Endothelial cell of umbilical vein (primary cell): ENCODE data around the gene COQ2. TPM values are rescaled to one million over a fixed set of nuclear protein-coding genes. Genes with fewer than 3 reads are reported as not detected.
A peak's percentile ranks its signal among the peaks of the same experiment; 100 is the strongest.

ENCODE experiments used
- Bru-seq: library from RNA; stranded (reverse); fragments of 400-500 nt; gene quantifications from one replicate; lab custom pipeline; 2021; lab: Mats Ljungman, UMichigan
- BruChase-seq, 2 experiments: library from RNA; stranded (reverse); fragments of 400-500 nt; gene quantifications; one replicate each; lab custom pipeline; 2021; lab: Mats Ljungman, UMichigan
- BruUV-seq: library from RNA; stranded (reverse); fragments of 400-500 nt; replicated peaks from 2 replicates; lab custom pipeline; 2021; lab: Mats Ljungman, UMichigan
- CTCF ChIA-PET: fragments of 300-600, 350-600 bp; sonication (Branson Sonifier 250); formaldehyde crosslinking; loops from one replicate; lab custom pipeline; 2021; ENCODE audit warnings: antibody characterized with exemption, inconsistent platforms; lab: Charles Lee
- POLR2A ChIA-PET: fragments of 300-600, 350-600 bp; sonication (Branson Sonifier 250); formaldehyde crosslinking; loops from one replicate; lab custom pipeline; 2021; ENCODE audit warnings: antibody characterized with exemption, inconsistent platforms; lab: Charles Lee
- DNase-seq: peaks from one replicate; pipeline ENCODE4 v3.0.0-alpha.2; 2011; ENCODE audit warnings: low read depth, low spot score
- FAIRE-seq: peaks from 2 replicates; lab custom pipeline; 2011; peaks lifted over from hg19 to GRCh38; lab: Jason Lieb, UNC
- H2AFZ ChIP-seq: 2 replicates; pipeline ENCODE4 v1.6.0; 2012; ENCODE audit warnings: low read depth, low read length, control low read depth, inconsistent platforms
- H3K27ac ChIP-seq: 2 replicates; pipeline ENCODE4 v1.5.1; 2011; ENCODE audit warnings: low read depth, mild to moderate bottlenecking, control low read depth, low read length, moderate library complexity; ENCODE audit not compliant: insufficient read depth
- H3K27me3 ChIP-seq, 2 experiments: 2 replicates each; pipeline versions ENCODE4 v1.6.0 to v1.6.1; 2011; ENCODE audit warnings: low read length in 2 of 2, mixed read lengths in 1 of 2; ENCODE audit not compliant: control insufficient read depth in 2 of 2, insufficient read depth in 2 of 2
- H3K36me3 ChIP-seq, 2 experiments: 2 replicates in 1 of 2; 3 replicates in 1 of 2; pipeline ENCODE4 v1.5.1; 2011; ENCODE audit warnings: low read length in 2 of 2, mild to moderate bottlenecking in 1 of 2, moderate library complexity in 1 of 2; ENCODE audit not compliant: control insufficient read depth in 2 of 2, insufficient read depth in 2 of 2; ENCODE audit errors: extremely low read depth in 1 of 2
- H3K4me1 ChIP-seq: 3 replicates; pipeline ENCODE4 v1.5.1; 2011; ENCODE audit warnings: mild to moderate bottlenecking, low read length; ENCODE audit not compliant: control insufficient read depth, insufficient read depth; ENCODE audit errors: extremely low read depth
- H3K4me2 ChIP-seq: 2 replicates; pipeline ENCODE4 v1.6.1; 2011; ENCODE audit warnings: low read length, control low read depth, mixed read lengths; ENCODE audit not compliant: insufficient read depth
- H3K4me3 ChIP-seq, 3 experiments: fragments of 200-600 bp in 1 of 3; sonication (generic), shearing (Covaris generic) in 1 of 3; replicated peaks in 1 of 3; 2 replicates each; pipeline ENCODE4 v1.5.1; 2011 to 2016; ENCODE audit warnings: control low read depth in 3 of 3, low read length in 3 of 3, mild to moderate bottlenecking in 2 of 3, inconsistent platforms in 1 of 3, low read depth in 1 of 3, moderate library complexity in 1 of 3; ENCODE audit not compliant: insufficient read depth in 1 of 3
- H3K79me2 ChIP-seq: 2 replicates; pipeline ENCODE4 v1.6.0; 2012; ENCODE audit warnings: low read length, inconsistent platforms; ENCODE audit not compliant: control insufficient read depth, insufficient read depth
- H3K9ac ChIP-seq: replicated peaks from 2 replicates; pipeline ENCODE3; 2011; ENCODE audit warnings: low read length, control low read depth; ENCODE audit not compliant: insufficient read depth; ENCODE audit errors: extremely low read depth
- H3K9me1 ChIP-seq: replicated peaks from 3 replicates; pipeline ENCODE4 v1.6.0; 2011; ENCODE audit warnings: mild to moderate bottlenecking, low read length; ENCODE audit not compliant: control insufficient read depth, insufficient read depth; ENCODE audit errors: extremely low read depth
- H3K9me3 ChIP-seq: replicated peaks from 2 replicates; pipeline ENCODE4 v1.5.1; 2012; ENCODE audit warnings: low read length, inconsistent platforms; ENCODE audit not compliant: control insufficient read depth, insufficient read depth
- H4K20me1 ChIP-seq: replicated peaks from 2 replicates; pipeline ENCODE3; 2011; ENCODE audit warnings: mild to moderate bottlenecking, low read length; ENCODE audit not compliant: control insufficient read depth, insufficient read depth; ENCODE audit errors: extremely low read depth
- EZH2 ChIP-seq: IDR thresholded peaks from 2 replicates; pipeline ENCODE4 v1.6.1; 2012; ENCODE audit warnings: borderline replicate concordance, low read depth, mild to moderate bottlenecking, moderate library complexity, low read length, inconsistent platforms; ENCODE audit not compliant: severe bottlenecking
- FOS ChIP-seq: IDR thresholded peaks from 2 replicates; pipeline ENCODE4 v1.6.1; 2011; ENCODE audit warnings: mild to moderate bottlenecking, low read length, moderate library complexity, borderline replicate concordance; ENCODE audit not compliant: insufficient read depth
- GATA2 ChIP-seq: IDR thresholded peaks from 2 replicates; pipeline ENCODE4 v1.7.0; 2011; ENCODE audit warnings: low read depth, mild to moderate bottlenecking, moderate library complexity, mixed read lengths, low read length; ENCODE audit not compliant: insufficient read length, insufficient read depth
- JUN ChIP-seq: IDR thresholded peaks from 2 replicates; pipeline ENCODE4 v1.6.1; 2011; ENCODE audit warnings: borderline replicate concordance, low read depth; ENCODE audit not compliant: insufficient read length, insufficient read depth
- MYC ChIP-seq: IDR thresholded peaks from one replicate; pipeline ENCODE4 v1.6.1; 2011; ENCODE audit warnings: mild to moderate bottlenecking, low read depth, low read length
- POLR2A ChIP-seq: IDR thresholded peaks from 2 replicates; pipeline ENCODE4 v1.6.1; 2012; ENCODE audit warnings: low read depth, mild to moderate bottlenecking, control low read depth, low read length
- POLR2AphosphoS5 ChIP-seq: IDR thresholded peaks from 2 replicates; pipeline ENCODE4 v1.6.1; 2012; ENCODE audit warnings: low read depth, mild to moderate bottlenecking, control low read depth, low read length, moderate library complexity; ENCODE audit not compliant: insufficient read depth
- dilution Hi-C: fragments of 300-500 bp; cut with MboI; formaldehyde crosslinking; loops from one replicate; pipeline ENCODE4 v1.15.0; 2019; ENCODE audit warnings: low sequenced_read_pairs; ENCODE audit not compliant: extremely low pct_ligation_motif_present
- intact Hi-C: fragments of 100-400 bp; cut with micrococcal nuclease; formaldehyde crosslinking; loops from one replicate; pipeline ENCODE4 v1.10.0; 2022
- long read RNA-seq: library from polyadenylated mRNA; stranded (forward); transcript quantifications from one replicate; pipeline ENCODE4 v2.0.0, GENCODE V29; 2021
- polyA minus RNA-seq, 3 experiments: library from RNA; depleted of rRNA, polyadenylated mRNA; stranded (reverse); fragments of >200 nt; gene quantifications; 1 replicate in 1 of 3; 2 replicates in 2 of 3; pipeline ENCODE4 v1.2.3, GENCODE V29; 2011
- polyA plus RNA-seq, 4 experiments: library from polyadenylated mRNA; depleted of rRNA in 3 of 4; stranded (reverse) in 3 of 4; unstranded in 1 of 4; fragments of >200 nt; gene quantifications; 2 replicates each; pipeline versions ENCODE4 v1.2.1 to v1.2.3, GENCODE V29; 2011 to 2012; ENCODE audit warnings: missing spikeins in 1 of 4
- total RNA-seq: library from RNA; stranded (reverse); gene quantifications from 2 replicates; pipeline ENCODE4 v1.2.3, GENCODE V29; 2021
- TF ChIP-seq, protein P1 (sequence below): IDR thresholded peaks from 2 replicates; pipeline ENCODE4 v1.6.1; 2011; ENCODE audit not compliant: insufficient read depth, insufficient read length
- TF ChIP-seq, protein P2 (sequence below), 2 donors: IDR thresholded peaks; 1 replicate in 1 of 2; 2 replicates in 1 of 2; pipeline ENCODE4 v1.5.1; 2011; ENCODE audit warnings: low read length in 2 of 2, mild to moderate bottlenecking in 2 of 2, moderate library complexity in 2 of 2, control low read depth in 1 of 2, inconsistent platforms in 1 of 2, low read depth in 1 of 2; ENCODE audit not compliant: insufficient read depth in 1 of 2; ENCODE audit errors: extremely low read depth in 1 of 2

Gene COQ2, protein sequence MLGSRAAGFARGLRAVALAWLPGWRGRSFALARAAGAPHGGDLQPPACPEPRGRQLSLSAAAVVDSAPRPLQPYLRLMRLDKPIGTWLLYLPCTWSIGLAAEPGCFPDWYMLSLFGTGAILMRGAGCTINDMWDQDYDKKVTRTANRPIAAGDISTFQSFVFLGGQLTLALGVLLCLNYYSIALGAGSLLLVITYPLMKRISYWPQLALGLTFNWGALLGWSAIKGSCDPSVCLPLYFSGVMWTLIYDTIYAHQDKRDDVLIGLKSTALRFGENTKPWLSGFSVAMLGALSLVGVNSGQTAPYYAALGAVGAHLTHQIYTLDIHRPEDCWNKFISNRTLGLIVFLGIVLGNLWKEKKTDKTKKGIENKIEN
- total RNA-seq (26.4 and 28.0 TPM in 2 replicates), polyA plus RNA-seq (20.5 and 25.5 TPM in 2 replicates), polyA minus RNA-seq (26.5 and 30.0 TPM in 2 replicates), Bru-seq, nascent RNA (percentile 74 among the genes with signal in this experiment), BruChase-seq, experiment 1, labeled RNA remaining after a 6-hour chase (percentile 65 among the genes with signal in this experiment), BruChase-seq, experiment 2, labeled RNA remaining after a 2-hour chase (percentile 63 among the genes with signal in this experiment)
- 17.4 and 21.0 TPM in 2 replicates for polyA plus RNA-seq (2011; cell fraction: cytosol; rRNA removed)
- polyA plus RNA-seq (2011; cell fraction: nucleus; rRNA removed), result 9.0 and 12.0 TPM in 2 replicates
- 12.1 and 24.0 TPM in 2 replicates for polyA plus RNA-seq (2012)
- polyA minus RNA-seq (2011; cell fraction: cytosol; rRNA and poly(A)+ RNA removed), result 10.4 TPM
- polyA minus RNA-seq (2011; cell fraction: nucleus; rRNA and poly(A)+ RNA removed), result 11.8 and 14.5 TPM in 2 replicates
- long read RNA-seq, transcript COQ2-206 (7 exons, 1,641 nt), result major isoform, 87 of 106 reads
- long read RNA-seq, partial matches to known transcripts, result 3 of 106 reads
- long read RNA-seq, other reads (novel, unspliced or antisense), result 15 of 106 reads

DNA sequence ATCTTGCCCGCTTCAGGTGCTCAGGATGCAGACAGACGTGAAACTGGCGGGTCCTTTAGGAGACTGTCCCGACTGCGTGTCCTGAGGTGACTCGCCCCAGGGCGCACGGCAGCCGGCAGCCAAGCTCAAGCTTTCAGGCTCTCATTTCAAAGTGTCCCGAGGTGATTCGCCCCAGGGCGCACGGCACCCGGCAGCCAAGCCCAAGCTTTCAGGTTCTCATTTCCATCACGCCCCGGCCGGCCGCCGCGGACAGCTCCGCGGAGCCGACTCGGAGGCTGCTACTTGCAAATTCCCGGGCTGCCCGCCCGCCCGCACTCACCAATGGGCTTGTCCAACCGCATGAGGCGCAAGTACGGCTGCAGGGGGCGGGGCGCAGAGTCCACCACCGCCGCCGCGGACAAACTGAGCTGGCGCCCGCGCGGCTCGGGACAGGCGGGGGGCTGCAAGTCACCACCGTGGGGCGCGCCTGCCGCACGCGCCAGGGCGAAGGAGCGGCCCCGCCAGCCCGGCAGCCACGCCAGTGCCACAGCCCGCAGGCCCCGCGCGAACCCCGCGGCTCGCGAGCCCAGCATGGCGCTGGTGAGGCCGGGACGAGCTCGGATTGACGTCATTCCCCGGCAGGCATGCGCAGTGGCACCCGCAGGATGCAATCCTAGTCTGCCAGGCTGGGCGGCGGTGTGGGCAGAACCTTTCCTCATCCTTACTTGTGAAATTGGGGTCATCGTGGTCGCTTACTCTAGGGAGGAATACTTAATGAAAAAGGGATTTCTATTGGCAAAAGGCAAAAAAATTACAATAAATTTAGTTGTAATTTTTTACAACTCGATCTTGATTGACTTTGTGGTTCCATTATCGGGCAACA is at the start of gene COQ2:
TSS of gene COQ2 (minus strand) at position 606 of the 862 bp plus-strand sequence. CDS start at position 572, 34 bp downstream.
- intact Hi-C loops, result loop anchor here (1.0 to 5.0 kb wide), 11 partner anchors 36 to 854 kb away; partner anchors contain the start of genes COPS4, ENOPH1, HELQ and HNRNPDL
- ChIA-PET POLR2A (interaction anchor here (0.8 to 1.3 kb wide), 6 partner anchors 45 to 384 kb away, joined by 3 to 4 read pairs (median 3); partner anchors contain the start of genes HELQ, MRPS18C and THAP9), CTCF (interaction anchor here (0.6 to 5.4 kb wide), 40 partner anchors 9 to 545 kb away, joined by 3 to 146 read pairs (median 4); partner anchors contain the start of genes COPS4, HELQ, HPSE and LIN54)
- TF ChIP-seq FOS, result no peak
- TF ChIP-seq JUN, result no peak
- no peak for TF ChIP-seq EZH2
- TF ChIP-seq POLR2A, result peak; percentile 92
- TF ChIP-seq, protein P1, sequence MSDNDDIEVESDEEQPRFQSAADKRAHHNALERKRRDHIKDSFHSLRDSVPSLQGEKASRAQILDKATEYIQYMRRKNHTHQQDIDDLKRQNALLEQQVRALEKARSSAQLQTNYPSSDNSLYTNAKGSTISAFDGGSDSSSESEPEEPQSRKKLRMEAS, result no peak
- TF ChIP-seq GATA2, result no peak
- TF ChIP-seq, protein P2, sequence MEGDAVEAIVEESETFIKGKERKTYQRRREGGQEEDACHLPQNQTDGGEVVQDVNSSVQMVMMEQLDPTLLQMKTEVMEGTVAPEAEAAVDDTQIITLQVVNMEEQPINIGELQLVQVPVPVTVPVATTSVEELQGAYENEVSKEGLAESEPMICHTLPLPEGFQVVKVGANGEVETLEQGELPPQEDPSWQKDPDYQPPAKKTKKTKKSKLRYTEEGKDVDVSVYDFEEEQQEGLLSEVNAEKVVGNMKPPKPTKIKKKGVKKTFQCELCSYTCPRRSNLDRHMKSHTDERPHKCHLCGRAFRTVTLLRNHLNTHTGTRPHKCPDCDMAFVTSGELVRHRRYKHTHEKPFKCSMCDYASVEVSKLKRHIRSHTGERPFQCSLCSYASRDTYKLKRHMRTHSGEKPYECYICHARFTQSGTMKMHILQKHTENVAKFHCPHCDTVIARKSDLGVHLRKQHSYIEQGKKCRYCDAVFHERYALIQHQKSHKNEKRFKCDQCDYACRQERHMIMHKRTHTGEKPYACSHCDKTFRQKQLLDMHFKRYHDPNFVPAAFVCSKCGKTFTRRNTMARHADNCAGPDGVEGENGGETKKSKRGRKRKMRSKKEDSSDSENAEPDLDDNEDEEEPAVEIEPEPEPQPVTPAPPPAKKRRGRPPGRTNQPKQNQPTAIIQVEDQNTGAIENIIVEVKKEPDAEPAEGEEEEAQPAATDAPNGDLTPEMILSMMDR (IDR thresholded peaks at IDR 0.05; ENCODE audit: extremely low read depth in 1 of 2, insufficient read depth in 1 of 2, low read depth in 1 of 2, low read length in 2 of 2), result peak in 1 of 2 donors; percentile 26
- peak; percentile 88 for TF ChIP-seq POLR2AphosphoS5
- TF ChIP-seq MYC, result no peak
- FAIRE-seq (peak; percentile 87), DNase-seq (peak; percentile 96)
- H3K79me2 ChIP-seq, result peaks cover 7% of the 10 kb centered on the region
- peak within 1 kb of the TSS; percentile 87 for H3K27ac ChIP-seq
- dilution Hi-C loops, result no loop called here
- H3K27me3 ChIP-seq, result no peaks in the 10 kb centered on the region
- peak within 1 kb of the TSS; percentile 88 for H3K4me2 ChIP-seq
- BruUV-seq, result no TSS peak
- peak within 1 kb of the TSS; percentile 90 for H3K9ac ChIP-seq
- H3K9me3 ChIP-seq, result no peaks in the 10 kb centered on the region
- peak within 1 kb of the TSS; percentile 76 for H2AFZ ChIP-seq
- H3K4me1 ChIP-seq, result peaks cover 23% of the 10 kb centered on the region
- H3K9me1 ChIP-seq, result no peaks in the 10 kb centered on the region
- H4K20me1 ChIP-seq, result no peaks in the 10 kb centered on the region
- peak within 1 kb of the TSS; percentile 35 to 82 (median 52) for H3K4me3 ChIP-seq
- H3K36me3 ChIP-seq, result no peaks in the 10 kb centered on the region
